Measurements from ENCODE around the gene DISC1. TPM values are rescaled to one million over a fixed set of nuclear protein-coding genes. Genes with fewer than 3 reads are reported as not detected.

Gene DISC1
- total RNA-seq, 1 experiment from 2014 or later, result 1.8 TPM

- no peaks in the 10 kb centered on the region for H3K4me1 ChIP-seq (ENCODE audit: insufficient read depth, low read length, poor library complexity, severe bottlenecking)
- H3K9me3 ChIP-seq (ENCODE audit: low read depth, low read length, poor library complexity, severe bottlenecking), result no peaks in the 10 kb centered on the region
- ChIA-PET POLR2A (ENCODE audit: low non-redundant PET) (no interaction called here), CTCF (no interaction called here)
- H3K27ac ChIP-seq (ENCODE audit: low read depth, low read length, poor library complexity, severe bottlenecking), result no peak overlapping the region
- intact Hi-C loops (cut with micrococcal nuclease; ENCODE audit: unreplicated experiment), result no loop called here
- BruUV-seq (replicated peaks), result no TSS peak
- no peak for DNase-seq (ENCODE audit: low spot score)
- no peaks in the 10 kb centered on the region for H3K36me3 ChIP-seq (ENCODE audit: insufficient read depth, low read length, poor library complexity, severe bottlenecking)
- no peak for TF ChIP-seq EZH2 (IDR thresholded peaks at IDR 0.05; ENCODE audit: borderline replicate concordance, low read depth, low read length, poor library complexity, severe bottlenecking)
- TF ChIP-seq CTCF (conservative IDR thresholded peaks at IDR 0.05; ENCODE audit: low read depth, low read length), result no peak
- H3K27me3 ChIP-seq (replicated peaks; ENCODE audit: insufficient read depth, low read depth, low read length, poor library complexity), result no peaks in the 10 kb centered on the region
- no peak overlapping the region for H3K4me3 ChIP-seq (ENCODE audit: low read depth, low read length, poor library complexity, severe bottlenecking)
Measured at GRCh38 chr1:231993968-231994455, 367.4 kb downstream of the DISC1 start.

GRCh38 chr1:231998791-231999190 is 372.2 kb downstream of the DISC1 start:
- CTCF ChIA-PET, result no interaction called here

GRCh38 chr1:232005300-232005699 is 378.7 kb downstream of the DISC1 start:
- ChIA-PET POLR2A (ENCODE audit: low non-redundant PET) (no interaction called here), CTCF (no interaction called here)
- no peaks in the 10 kb centered on the region for H3K4me1 ChIP-seq (ENCODE audit: insufficient read depth, low read length, poor library complexity, severe bottlenecking)
- intact Hi-C loops (cut with micrococcal nuclease; ENCODE audit: unreplicated experiment), result no loop called here
- no peak overlapping the region for H3K4me3 ChIP-seq (ENCODE audit: low read depth, low read length, poor library complexity, severe bottlenecking)
- H3K9me3 ChIP-seq (ENCODE audit: low read depth, low read length, poor library complexity, severe bottlenecking), result no peaks in the 10 kb centered on the region
- no peaks in the 10 kb centered on the region for H3K27me3 ChIP-seq (replicated peaks; ENCODE audit: insufficient read depth, low read depth, low read length, poor library complexity)
- no peaks in the 10 kb centered on the region for H3K36me3 ChIP-seq (ENCODE audit: insufficient read depth, low read length, poor library complexity, severe bottlenecking)
- BruUV-seq (replicated peaks), result no TSS peak
- DNase-seq (ENCODE audit: low spot score), result no peak
- no peak overlapping the region for H3K27ac ChIP-seq (ENCODE audit: low read depth, low read length, poor library complexity, severe bottlenecking)
- TF ChIP-seq CTCF (conservative IDR thresholded peaks at IDR 0.05; ENCODE audit: low read depth, low read length), result no peak
- no peak for TF ChIP-seq EZH2 (IDR thresholded peaks at IDR 0.05; ENCODE audit: borderline replicate concordance, low read depth, low read length, poor library complexity, severe bottlenecking)

More at GRCh38 chr1:231998791-231999190, 372.2 kb downstream of the DISC1 start:
- POLR2A ChIA-PET (ENCODE audit: low non-redundant PET), result no interaction called here
- H3K4me1 ChIP-seq (ENCODE audit: insufficient read depth, low read length, poor library complexity, severe bottlenecking), result no peaks in the 10 kb centered on the region
- no peaks in the 10 kb centered on the region for H3K36me3 ChIP-seq (ENCODE audit: insufficient read depth, low read length, poor library complexity, severe bottlenecking)
- H3K27me3 ChIP-seq (replicated peaks; ENCODE audit: insufficient read depth, low read depth, low read length, poor library complexity), result no peaks in the 10 kb centered on the region
- intact Hi-C loops (cut with micrococcal nuclease; ENCODE audit: unreplicated experiment), result no loop called here
- no peaks in the 10 kb centered on the region for H3K9me3 ChIP-seq (ENCODE audit: low read depth, low read length, poor library complexity, severe bottlenecking)
- BruUV-seq (replicated peaks), result no TSS peak
- H3K27ac ChIP-seq (ENCODE audit: low read depth, low read length, poor library complexity, severe bottlenecking), result no peak overlapping the region
- no peak for DNase-seq (ENCODE audit: low spot score)
- no peak overlapping the region for H3K4me3 ChIP-seq (ENCODE audit: low read depth, low read length, poor library complexity, severe bottlenecking)
- TF ChIP-seq CTCF (conservative IDR thresholded peaks at IDR 0.05; ENCODE audit: low read depth, low read length) (no peak), EZH2 (IDR thresholded peaks at IDR 0.05; ENCODE audit: borderline replicate concordance, low read depth, low read length, poor library complexity, severe bottlenecking) (no peak)
